ENCODE results near the gene CIPC. TPM values are rescaled to one million over a fixed set of nuclear protein-coding genes. Genes with fewer than 3 reads are reported as not detected.
A peak's percentile ranks its signal among the peaks of the same experiment; 100 is the strongest.

CIPC gene
- total and polyA plus RNA-seq, 2 of the 13 experiments (the other 11 are each of a cell fraction or from before 2014, with no cell fraction given): 7.6 to 13.9 TPM

DNA sequence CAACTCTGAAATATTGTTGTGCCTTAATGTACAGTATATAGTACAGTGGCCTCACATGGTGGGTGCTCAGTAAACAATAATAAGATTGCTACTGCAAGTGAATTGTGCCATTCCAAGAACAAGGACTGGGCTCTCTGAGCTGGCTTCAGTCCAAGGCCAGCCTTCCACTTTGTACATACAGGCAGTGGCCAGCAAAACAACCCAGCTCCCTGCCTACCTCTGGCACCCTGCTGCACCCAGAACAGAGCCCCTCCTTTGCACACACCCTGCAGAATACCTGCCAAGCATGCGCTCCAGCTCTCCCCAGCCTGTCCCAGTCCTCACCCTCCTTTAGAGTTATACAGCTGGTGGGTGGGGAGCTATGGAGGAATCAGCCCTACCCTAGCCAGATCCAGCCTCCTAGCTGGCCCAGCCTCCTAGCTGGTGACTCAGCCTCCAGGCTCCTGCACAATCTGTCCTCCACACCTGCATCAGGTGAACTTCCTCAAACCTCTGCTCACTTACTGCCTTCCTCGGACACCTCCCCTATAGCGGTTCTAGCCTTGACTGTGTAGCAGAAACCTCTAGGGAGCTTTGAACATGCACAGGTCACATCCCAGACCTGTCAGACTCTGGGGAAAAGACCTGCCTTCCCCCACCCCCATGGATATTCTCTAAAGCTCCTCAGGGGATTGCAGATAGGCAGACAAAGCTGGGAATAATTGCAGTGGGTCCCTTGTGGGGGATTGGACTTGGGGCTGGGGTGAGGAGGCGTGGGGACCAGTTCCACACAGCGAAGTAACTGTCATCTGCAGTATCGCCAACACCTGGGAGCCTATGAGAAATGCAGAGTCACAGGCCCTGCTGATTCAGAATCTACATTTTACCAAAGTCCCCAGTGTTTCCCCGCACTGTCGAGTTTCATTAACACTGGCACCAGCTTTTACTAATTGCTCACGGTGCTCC is 25.6 kb downstream of the CIPC start:
- in situ Hi-C loops (cut with HindIII; ENCODE audit: extremely low pct_ligation_motif_present, low pct_unique_long_range_greater_than_20kb): no loop called here
- H3K36me3 ChIP-seq (replicated peaks in 1 of 2; ENCODE audit: control insufficient read depth in 1 of 2, insufficient read depth in 2 of 2, low read length in 2 of 2): no peaks in the 10 kb centered on the region
- BruUV-seq (replicated peaks): no TSS peak
- H3K9ac ChIP-seq (ENCODE audit: insufficient read depth, low read depth, low read length): no peak overlapping the region
- no peak overlapping the region for H3K4me2 ChIP-seq (ENCODE audit: low read depth, low read length)
- no peak for FAIRE-seq
- no peak overlapping the region for H3K4me3 ChIP-seq (replicated peaks in 1 of 3; ENCODE audit: insufficient read depth in 1 of 3, low read depth in 2 of 3, low read length in 3 of 3)
- no peaks in the 10 kb centered on the region for H3K9me3 ChIP-seq (ENCODE audit: low read length)
- POLR2A ChIA-PET: interaction anchor here (1.0 kb wide), 1 partner anchor 248 kb away, joined by 3 read pairs; no protein-coding TSS in a partner anchor
- no peaks in the 10 kb centered on the region for H3K79me2 ChIP-seq (ENCODE audit: insufficient read depth, low read length)
- H3K27ac ChIP-seq (ENCODE audit: extremely low read length, insufficient read depth, low read length): no peak overlapping the region
- WGBS (ENCODE audit: low lambda C conversion rate): 69% methylated on average over 7 of the region's 9 CpGs
- no peaks in the 10 kb centered on the region for H4K20me1 ChIP-seq (ENCODE audit: insufficient read depth, low read length)
- H3K27me3 ChIP-seq (ENCODE audit: control insufficient read depth in 1 of 2, insufficient read depth in 2 of 2, low read length in 2 of 2): peaks cover 1 to 12% of the 10 kb centered on the region in 2 experiments; a peak in 3 of 5 replicates
- ATAC-seq: peak; percentile 57
- H2AFZ ChIP-seq (ENCODE audit: low read length): no peak overlapping the region
- no peak for DNase-seq (ENCODE audit: low spot score)
- intact Hi-C loops (cut with micrococcal nuclease; ENCODE audit: unreplicated experiment): no loop called here
- H3K4me1 ChIP-seq (ENCODE audit: insufficient read depth, low read length): peaks cover 32% of the 10 kb centered on the region
- CTCF ChIA-PET (ENCODE audit: low intra/inter-chr PET ratio, low total read pairs): no interaction called here
- no peak for TF ChIP-seq MYC (CRISPR knock-in tag; IDR thresholded peaks at IDR 0.05; ENCODE audit: borderline replicate concordance)
- TF ChIP-seq ZNF350 (CRISPR knock-in tag; IDR thresholded peaks at IDR 0.05; ENCODE audit: borderline replicate concordance, low read depth): no peak
- no peak for TF ChIP-seq ZNF558 (CRISPR knock-in tag; IDR thresholded peaks at IDR 0.05; ENCODE audit: borderline replicate concordance)
- no peak for TF ChIP-seq PITX1 (CRISPR knock-in tag; IDR thresholded peaks at IDR 0.05)
- no peak for TF ChIP-seq XBP1 (CRISPR knock-in tag; IDR thresholded peaks at IDR 0.05)
- no peak for TF ChIP-seq NCOA1 (CRISPR knock-in tag; IDR thresholded peaks at IDR 0.05)
- TF ChIP-seq, protein P1, sequence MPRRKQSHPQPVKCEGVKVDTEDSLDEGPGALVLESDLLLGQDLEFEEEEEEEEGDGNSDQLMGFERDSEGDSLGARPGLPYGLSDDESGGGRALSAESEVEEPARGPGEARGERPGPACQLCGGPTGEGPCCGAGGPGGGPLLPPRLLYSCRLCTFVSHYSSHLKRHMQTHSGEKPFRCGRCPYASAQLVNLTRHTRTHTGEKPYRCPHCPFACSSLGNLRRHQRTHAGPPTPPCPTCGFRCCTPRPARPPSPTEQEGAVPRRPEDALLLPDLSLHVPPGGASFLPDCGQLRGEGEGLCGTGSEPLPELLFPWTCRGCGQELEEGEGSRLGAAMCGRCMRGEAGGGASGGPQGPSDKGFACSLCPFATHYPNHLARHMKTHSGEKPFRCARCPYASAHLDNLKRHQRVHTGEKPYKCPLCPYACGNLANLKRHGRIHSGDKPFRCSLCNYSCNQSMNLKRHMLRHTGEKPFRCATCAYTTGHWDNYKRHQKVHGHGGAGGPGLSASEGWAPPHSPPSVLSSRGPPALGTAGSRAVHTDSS (CRISPR knock-in tag; conservative IDR thresholded peaks at IDR 0.05): no peak
- TF ChIP-seq, protein P2, sequence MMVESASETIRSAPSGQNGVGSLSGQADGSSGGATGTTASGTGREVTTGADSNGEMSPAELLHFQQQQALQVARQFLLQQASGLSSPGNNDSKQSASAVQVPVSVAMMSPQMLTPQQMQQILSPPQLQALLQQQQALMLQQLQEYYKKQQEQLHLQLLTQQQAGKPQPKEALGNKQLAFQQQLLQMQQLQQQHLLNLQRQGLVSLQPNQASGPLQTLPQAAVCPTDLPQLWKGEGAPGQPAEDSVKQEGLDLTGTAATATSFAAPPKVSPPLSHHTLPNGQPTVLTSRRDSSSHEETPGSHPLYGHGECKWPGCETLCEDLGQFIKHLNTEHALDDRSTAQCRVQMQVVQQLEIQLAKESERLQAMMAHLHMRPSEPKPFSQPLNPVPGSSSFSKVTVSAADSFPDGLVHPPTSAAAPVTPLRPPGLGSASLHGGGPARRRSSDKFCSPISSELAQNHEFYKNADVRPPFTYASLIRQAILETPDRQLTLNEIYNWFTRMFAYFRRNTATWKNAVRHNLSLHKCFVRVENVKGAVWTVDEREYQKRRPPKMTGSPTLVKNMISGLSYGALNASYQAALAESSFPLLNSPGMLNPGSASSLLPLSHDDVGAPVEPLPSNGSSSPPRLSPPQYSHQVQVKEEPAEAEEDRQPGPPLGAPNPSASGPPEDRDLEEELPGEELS (CRISPR knock-in tag; IDR thresholded peaks at IDR 0.05): no peak
- no peak for TF ChIP-seq ZNF12 (CRISPR knock-in tag; IDR thresholded peaks at IDR 0.05)
- no peak for TF ChIP-seq MBD4 (IDR thresholded peaks at IDR 0.05; ENCODE audit: borderline replicate concordance, low read length)
- no peak for TF ChIP-seq ZNF761 (CRISPR knock-in tag; conservative IDR thresholded peaks at IDR 0.05)
- TF ChIP-seq, protein P3, sequence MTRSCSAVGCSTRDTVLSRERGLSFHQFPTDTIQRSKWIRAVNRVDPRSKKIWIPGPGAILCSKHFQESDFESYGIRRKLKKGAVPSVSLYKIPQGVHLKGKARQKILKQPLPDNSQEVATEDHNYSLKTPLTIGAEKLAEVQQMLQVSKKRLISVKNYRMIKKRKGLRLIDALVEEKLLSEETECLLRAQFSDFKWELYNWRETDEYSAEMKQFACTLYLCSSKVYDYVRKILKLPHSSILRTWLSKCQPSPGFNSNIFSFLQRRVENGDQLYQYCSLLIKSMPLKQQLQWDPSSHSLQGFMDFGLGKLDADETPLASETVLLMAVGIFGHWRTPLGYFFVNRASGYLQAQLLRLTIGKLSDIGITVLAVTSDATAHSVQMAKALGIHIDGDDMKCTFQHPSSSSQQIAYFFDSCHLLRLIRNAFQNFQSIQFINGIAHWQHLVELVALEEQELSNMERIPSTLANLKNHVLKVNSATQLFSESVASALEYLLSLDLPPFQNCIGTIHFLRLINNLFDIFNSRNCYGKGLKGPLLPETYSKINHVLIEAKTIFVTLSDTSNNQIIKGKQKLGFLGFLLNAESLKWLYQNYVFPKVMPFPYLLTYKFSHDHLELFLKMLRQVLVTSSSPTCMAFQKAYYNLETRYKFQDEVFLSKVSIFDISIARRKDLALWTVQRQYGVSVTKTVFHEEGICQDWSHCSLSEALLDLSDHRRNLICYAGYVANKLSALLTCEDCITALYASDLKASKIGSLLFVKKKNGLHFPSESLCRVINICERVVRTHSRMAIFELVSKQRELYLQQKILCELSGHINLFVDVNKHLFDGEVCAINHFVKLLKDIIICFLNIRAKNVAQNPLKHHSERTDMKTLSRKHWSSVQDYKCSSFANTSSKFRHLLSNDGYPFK (CRISPR knock-in tag; IDR thresholded peaks at IDR 0.05; ENCODE audit: borderline replicate concordance): 0 out of 2 replicates have a peak, but pooled peaks have one; percentile 24
- TF ChIP-seq, protein P4, sequence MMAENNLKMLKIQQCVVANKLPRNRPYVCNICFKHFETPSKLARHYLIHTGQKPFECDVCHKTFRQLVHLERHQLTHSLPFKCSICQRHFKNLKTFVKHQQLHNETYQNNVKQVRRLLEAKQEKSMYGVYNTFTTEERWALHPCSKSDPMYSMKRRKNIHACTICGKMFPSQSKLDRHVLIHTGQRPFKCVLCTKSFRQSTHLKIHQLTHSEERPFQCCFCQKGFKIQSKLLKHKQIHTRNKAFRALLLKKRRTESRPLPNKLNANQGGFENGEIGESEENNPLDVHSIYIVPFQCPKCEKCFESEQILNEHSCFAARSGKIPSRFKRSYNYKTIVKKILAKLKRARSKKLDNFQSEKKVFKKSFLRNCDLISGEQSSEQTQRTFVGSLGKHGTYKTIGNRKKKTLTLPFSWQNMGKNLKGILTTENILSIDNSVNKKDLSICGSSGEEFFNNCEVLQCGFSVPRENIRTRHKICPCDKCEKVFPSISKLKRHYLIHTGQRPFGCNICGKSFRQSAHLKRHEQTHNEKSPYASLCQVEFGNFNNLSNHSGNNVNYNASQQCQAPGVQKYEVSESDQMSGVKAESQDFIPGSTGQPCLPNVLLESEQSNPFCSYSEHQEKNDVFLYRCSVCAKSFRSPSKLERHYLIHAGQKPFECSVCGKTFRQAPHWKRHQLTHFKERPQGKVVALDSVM (CRISPR knock-in tag; IDR thresholded peaks at IDR 0.05): peak; percentile 69; the same call in 1 of the 2 replicates
- TF ChIP-seq ZNF10 (CRISPR knock-in tag; IDR thresholded peaks at IDR 0.05; ENCODE audit: borderline replicate concordance, low read depth): no peak
- TF ChIP-seq MIER3 (CRISPR knock-in tag; IDR thresholded peaks at IDR 0.05; ENCODE audit: borderline replicate concordance): no peak
